IPS DF 6.9 (cell line): ENCODE results near the gene ARFGAP3.

Experiments used
- DNase-seq: peaks from one replicate; pipeline ENCODE4 v3.0.0-alpha.2; 2013; ENCODE audit warnings: low read depth, low spot score
- H3K27ac ChIP-seq: one replicate; pipeline ENCODE4 v1.5.1; 2013; ENCODE audit warnings: low read length, control low read depth
- H3K27me3 ChIP-seq: 2 replicates; pipeline ENCODE4 v1.6.1; 2013; ENCODE audit warnings: mild to moderate bottlenecking, low read length; ENCODE audit not compliant: control insufficient read depth, insufficient read depth
- H3K36me3 ChIP-seq: 2 replicates; pipeline ENCODE4 v1.6.1; 2013; ENCODE audit warnings: low read length; ENCODE audit not compliant: control insufficient read depth, insufficient read depth
- H3K4me1 ChIP-seq: 2 replicates; pipeline ENCODE4 v1.6.1; 2013; ENCODE audit warnings: low read length; ENCODE audit not compliant: control insufficient read depth, insufficient read depth
- H3K4me3 ChIP-seq: 2 replicates; pipeline ENCODE4 v1.5.1; 2013; ENCODE audit warnings: mild to moderate bottlenecking, low read length
- H3K9me3 ChIP-seq: 2 replicates; pipeline ENCODE4 v1.6.1; 2013; ENCODE audit warnings: low read length, inconsistent platforms; ENCODE audit not compliant: control insufficient read depth, insufficient read depth
- WGBS: extraction: QIAGEN DNeasy Blood & Tissue Kit; methylation state at CpG from one replicate; pipeline ENCODE4 v1.1.7; 2013; ENCODE audit warnings: mixed read lengths, missing lambda C conversion rate; ENCODE audit not compliant: insufficient read length, insufficient coverage; 5-methylcytosine and 5-hydroxymethylcytosine counted together

The ARFGAP3 gene

DNA sequence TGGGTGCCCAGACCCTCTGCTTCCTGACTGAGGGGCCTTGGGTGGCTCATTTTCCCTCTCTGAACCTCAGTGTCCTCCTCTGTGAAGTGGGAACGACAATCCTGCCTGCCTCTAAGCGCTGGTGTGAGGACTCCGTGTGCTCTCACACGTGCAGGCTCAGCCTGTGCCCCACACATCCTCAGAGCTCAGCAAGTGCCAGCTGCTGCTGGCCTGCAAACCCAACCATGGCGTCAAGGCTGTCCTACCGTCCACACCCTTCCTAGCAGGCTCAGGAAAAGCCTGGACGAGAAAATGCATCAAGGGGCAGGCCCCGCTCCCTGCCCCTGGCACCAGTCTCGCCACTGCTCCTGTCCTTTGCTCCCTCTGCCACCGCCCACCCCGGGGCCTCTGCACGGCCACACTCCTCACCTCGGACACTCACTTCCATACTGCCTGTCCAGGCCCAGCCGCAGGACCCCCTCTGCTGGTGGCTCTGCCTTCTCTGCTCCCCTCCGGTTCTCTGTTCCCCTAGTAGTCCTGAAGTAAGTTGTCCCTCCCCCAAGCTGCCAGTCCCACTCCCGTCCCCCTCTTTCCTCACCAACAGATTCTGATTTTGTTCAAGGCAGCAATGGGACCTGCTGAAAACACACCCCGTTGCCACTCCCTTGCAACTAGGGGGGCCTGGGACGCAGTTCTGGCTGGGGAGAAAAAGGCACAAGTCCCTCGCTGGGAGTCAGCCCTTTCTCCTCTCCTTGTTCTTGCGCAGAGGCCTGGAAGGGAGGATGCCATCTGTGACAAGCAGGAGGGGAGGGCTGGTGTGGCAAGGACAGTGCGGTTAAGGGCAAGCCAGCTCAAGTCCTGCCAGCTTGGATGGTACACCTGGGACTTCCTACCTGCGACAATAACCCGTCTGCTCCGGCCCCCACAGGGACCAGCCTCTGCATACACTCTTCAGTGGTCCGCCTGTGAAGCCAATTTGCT is 62.2 kb downstream of the ARFGAP3 start:
- H3K9me3 ChIP-seq, result no peaks in the 10 kb centered on the region
- H3K27me3 ChIP-seq, result no peaks in the 10 kb centered on the region
- no peak overlapping the region for H3K27ac ChIP-seq
- DNase-seq, result no peak
- H3K4me3 ChIP-seq, result no peak overlapping the region
- WGBS, result no CpG with 5 or more reads among the region's 25 CpGs
- H3K36me3 ChIP-seq, result no peaks in the 10 kb centered on the region
- H3K4me1 ChIP-seq, result no peaks in the 10 kb centered on the region; the same call in 1 of the 2 replicates

- Histone ChIP-seq H3K9me3 (no peaks in the 10 kb centered on the region), H3K27ac (no peak overlapping the region), H3K4me3 (no peak overlapping the region), H3K36me3 (no peaks in the 10 kb centered on the region), H3K27me3 (no peaks in the 10 kb centered on the region), H3K4me1 (no peaks in the 10 kb centered on the region; the same call in 1 of the 2 replicates)
- WGBS, result no CpG with 5 or more reads among the region's 15 CpGs
- no peak for DNase-seq
These were observed 63.1 kb downstream of the ARFGAP3 start for GRCh38 chr22:42793848-42794405.

GRCh38 chr22:42792909-42793847 is 63.9 kb downstream of the ARFGAP3 start:
- WGBS, result no CpG with 5 or more reads among the region's 25 CpGs
- no peaks in the 10 kb centered on the region for H3K27me3 ChIP-seq
- no peak for DNase-seq
- no peaks in the 10 kb centered on the region; the same call in 1 of the 2 replicates for H3K4me1 ChIP-seq
- no peak overlapping the region for H3K4me3 ChIP-seq
- H3K27ac ChIP-seq, result no peak overlapping the region
- H3K36me3 ChIP-seq, result no peaks in the 10 kb centered on the region
- no peaks in the 10 kb centered on the region for H3K9me3 ChIP-seq

GRCh38 chr22:42792453-42792908 is 64.6 kb downstream of the ARFGAP3 start:
- H3K9me3 ChIP-seq, result no peaks in the 10 kb centered on the region
- WGBS, result no CpG with 5 or more reads among the region's 13 CpGs
- H3K4me3 ChIP-seq, result no peak overlapping the region
- H3K36me3 ChIP-seq, result no peaks in the 10 kb centered on the region
- H3K27me3 ChIP-seq, result no peaks in the 10 kb centered on the region
- no peaks in the 10 kb centered on the region; the same call in 1 of the 2 replicates for H3K4me1 ChIP-seq
- DNase-seq, result no peak
- no peak overlapping the region for H3K27ac ChIP-seq

GRCh38 chr22:42791721-42792452 is 65.2 kb downstream of the ARFGAP3 start:
- H3K27me3 ChIP-seq, result no peaks in the 10 kb centered on the region
- no CpG with 5 or more reads among the region's 20 CpGs for WGBS

GRCh38 chr22:42788466-42788865 is 68.6 kb downstream of the ARFGAP3 start:
- H3K27me3 ChIP-seq, result no peaks in the 10 kb centered on the region
- no peaks in the 10 kb centered on the region for H3K9me3 ChIP-seq
- H3K4me3 ChIP-seq, result no peak overlapping the region
- H3K27ac ChIP-seq, result no peak overlapping the region
- no peak for DNase-seq
- H3K36me3 ChIP-seq, result no peaks in the 10 kb centered on the region
- no peaks in the 10 kb centered on the region; the same call in 1 of the 2 replicates for H3K4me1 ChIP-seq
- WGBS, result no CpG with 5 or more reads among the region's 11 CpGs

More at GRCh38 chr22:42791721-42792452, 65.2 kb downstream of the ARFGAP3 start:
- Histone ChIP-seq H3K4me1 (no peaks in the 10 kb centered on the region; the same call in 1 of the 2 replicates), H3K4me3 (no peak overlapping the region), H3K27ac (no peak overlapping the region), H3K36me3 (no peaks in the 10 kb centered on the region), H3K9me3 (no peaks in the 10 kb centered on the region)
- DNase-seq, result no peak

GRCh38 chr22:42788021-42788420 is 69.1 kb downstream of the ARFGAP3 start:
- Histone ChIP-seq H3K27ac (no peak overlapping the region), H3K36me3 (no peaks in the 10 kb centered on the region), H3K9me3 (no peaks in the 10 kb centered on the region), H3K4me1 (no peaks in the 10 kb centered on the region; the same call in 1 of the 2 replicates), H3K4me3 (no peak overlapping the region), H3K27me3 (no peaks in the 10 kb centered on the region)
- DNase-seq, result no peak
- WGBS, result no CpG with 5 or more reads among the region's 12 CpGs

GRCh38 chr22:42787357-42787736 is 69.7 kb downstream of the ARFGAP3 start:
- H3K4me1 ChIP-seq, result no peaks in the 10 kb centered on the region; the same call in 1 of the 2 replicates
- H3K9me3 ChIP-seq, result no peaks in the 10 kb centered on the region
- DNase-seq, result no peak
- no peaks in the 10 kb centered on the region for H3K27me3 ChIP-seq
- no peak overlapping the region for H3K27ac ChIP-seq
- no CpG with 5 or more reads among the region's 14 CpGs for WGBS
- H3K36me3 ChIP-seq, result no peaks in the 10 kb centered on the region
- no peak overlapping the region for H3K4me3 ChIP-seq

DNA sequence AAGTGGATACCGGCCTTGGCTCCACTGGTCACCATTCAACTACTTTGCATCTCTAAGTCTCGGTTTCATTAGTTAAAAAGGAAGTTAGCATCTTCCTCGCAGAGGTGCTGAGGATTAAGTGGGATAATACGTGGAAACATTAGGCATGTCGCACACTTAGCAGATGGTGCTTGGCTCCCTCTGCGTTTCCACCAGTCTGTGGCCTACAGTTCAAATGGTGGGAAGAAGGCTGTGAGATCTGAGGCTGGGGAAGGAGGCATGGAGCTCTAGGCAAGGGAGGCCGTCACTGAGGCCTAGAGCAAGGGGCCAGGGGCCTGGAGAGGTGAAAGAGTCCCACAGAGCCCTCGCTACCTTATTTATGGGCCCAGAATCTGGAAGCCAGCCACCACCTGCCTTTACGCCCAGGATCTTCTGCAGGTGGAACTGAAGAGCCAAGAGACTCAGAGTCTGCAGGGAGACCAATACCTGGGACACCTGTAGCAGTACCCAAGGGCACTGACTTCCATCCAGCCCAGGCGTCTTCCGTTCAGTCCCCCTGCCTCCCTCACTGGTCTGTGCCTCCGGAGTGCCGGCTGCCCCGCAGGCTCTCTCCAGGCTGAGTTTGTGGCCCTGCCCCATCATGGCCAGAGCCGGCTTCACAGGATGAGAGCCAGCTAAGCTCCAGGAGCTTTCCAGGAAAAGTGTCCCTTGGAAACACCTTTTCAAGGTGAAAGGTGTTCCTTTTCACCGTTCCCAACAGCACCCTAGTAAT is 70.3 kb downstream of the ARFGAP3 start:
- H3K9me3 ChIP-seq, result no peaks in the 10 kb centered on the region
- DNase-seq, result no peak
- H3K4me1 ChIP-seq, result no peaks in the 10 kb centered on the region; the same call in 1 of the 2 replicates
- H3K27me3 ChIP-seq, result no peaks in the 10 kb centered on the region
- H3K4me3 ChIP-seq, result no peak overlapping the region
- H3K36me3 ChIP-seq, result no peaks in the 10 kb centered on the region
- H3K27ac ChIP-seq, result no peak overlapping the region
- WGBS, result no CpG with 5 or more reads among the region's 16 CpGs
